ENCODE results near the gene PTPRE. TPM values are rescaled to one million over a fixed set of nuclear protein-coding genes. Genes with fewer than 3 reads are reported as not detected.

Gene PTPRE
- total and polyA plus RNA-seq, 9 donors, result 3.3 to 6.3 (median 4.4) TPM

- no peaks in the 10 kb centered on the region for H3K9me3 ChIP-seq (replicated peaks; ENCODE audit: control insufficient read depth, low read depth, low read length)
- no peaks in the 10 kb centered on the region for H3K36me3 ChIP-seq (ENCODE audit: control insufficient read depth, insufficient read depth, low read length)
- peak overlapping the region; percentile 70 for H3K27ac ChIP-seq (ENCODE audit: low read length)
- peak; percentile 67 for DNase-seq
- H3K27me3 ChIP-seq (ENCODE audit: control insufficient read depth, insufficient read depth, low read length), result no peaks in the 10 kb centered on the region
- H3K4me3 ChIP-seq (ENCODE audit: low read length), result no peak overlapping the region
- peaks cover 20% of the 10 kb centered on the region for H3K4me1 ChIP-seq (ENCODE audit: control insufficient read depth, insufficient read depth, low read length)
- WGBS (ENCODE audit: insufficient coverage), result 42% methylated on average over 1 of the region's 4 CpGs
Observed at GRCh38 chr10:127997271-127997670, 90.4 kb downstream of the PTPRE start.

GRCh38 chr10:127997937-127998336 is 91.0 kb downstream of the PTPRE start:
- Histone ChIP-seq H3K4me1 (ENCODE audit: control insufficient read depth, insufficient read depth, low read length) (peaks cover 20% of the 10 kb centered on the region), H3K9me3 (replicated peaks; ENCODE audit: control insufficient read depth, low read depth, low read length) (no peaks in the 10 kb centered on the region), H3K36me3 (ENCODE audit: control insufficient read depth, insufficient read depth, low read length) (no peaks in the 10 kb centered on the region), H3K4me3 (ENCODE audit: low read length) (no peak overlapping the region), H3K27me3 (ENCODE audit: control insufficient read depth, insufficient read depth, low read length) (no peaks in the 10 kb centered on the region), H3K27ac (ENCODE audit: low read length) (peak overlapping the region; percentile 70)
- peak; percentile 94 for DNase-seq
- 40% methylated on average over 3 of the region's 8 CpGs for WGBS (ENCODE audit: insufficient coverage)

- H3K9me3 ChIP-seq (replicated peaks; ENCODE audit: control insufficient read depth, low read depth, low read length), result no peaks in the 10 kb centered on the region
- no peak overlapping the region for H3K4me3 ChIP-seq (ENCODE audit: low read length)
- no peak for DNase-seq
- WGBS (ENCODE audit: insufficient coverage), result 76% methylated on average over 12 of the region's 17 CpGs
- H3K36me3 ChIP-seq (ENCODE audit: control insufficient read depth, insufficient read depth, low read length), result no peaks in the 10 kb centered on the region
- peaks cover 20% of the 10 kb centered on the region for H3K4me1 ChIP-seq (ENCODE audit: control insufficient read depth, insufficient read depth, low read length)
- H3K27ac ChIP-seq (ENCODE audit: low read length), result peak overlapping the region; percentile 39
- H3K27me3 ChIP-seq (ENCODE audit: control insufficient read depth, insufficient read depth, low read length), result no peaks in the 10 kb centered on the region
Observed at GRCh38 chr10:127998501-127999144, 91.7 kb downstream of the PTPRE start.

GRCh38 chr10:127999297-128000129 is 92.6 kb downstream of the PTPRE start:
- 41% methylated on average over 15 of the region's 23 CpGs for WGBS (ENCODE audit: insufficient coverage)
- H3K36me3 ChIP-seq (ENCODE audit: control insufficient read depth, insufficient read depth, low read length), result no peaks in the 10 kb centered on the region
- H3K27ac ChIP-seq (ENCODE audit: low read length), result no peak overlapping the region
- no peak for DNase-seq
- H3K4me3 ChIP-seq (ENCODE audit: low read length), result no peak overlapping the region
- H3K9me3 ChIP-seq (replicated peaks; ENCODE audit: control insufficient read depth, low read depth, low read length), result no peaks in the 10 kb centered on the region
- H3K27me3 ChIP-seq (ENCODE audit: control insufficient read depth, insufficient read depth, low read length), result no peaks in the 10 kb centered on the region
- H3K4me1 ChIP-seq (ENCODE audit: control insufficient read depth, insufficient read depth, low read length), result peaks cover 20% of the 10 kb centered on the region

- no peaks in the 10 kb centered on the region for H3K36me3 ChIP-seq (ENCODE audit: control insufficient read depth, insufficient read depth, low read length)
- H3K4me1 ChIP-seq (ENCODE audit: control insufficient read depth, insufficient read depth, low read length), result peaks cover 20% of the 10 kb centered on the region
- H3K9me3 ChIP-seq (replicated peaks; ENCODE audit: control insufficient read depth, low read depth, low read length), result no peaks in the 10 kb centered on the region
- WGBS (ENCODE audit: insufficient coverage), result no CpG with 5 or more reads among the region's 5 CpGs
- H3K27me3 ChIP-seq (ENCODE audit: control insufficient read depth, insufficient read depth, low read length), result no peaks in the 10 kb centered on the region
- no peak overlapping the region for H3K27ac ChIP-seq (ENCODE audit: low read length)
- H3K4me3 ChIP-seq (ENCODE audit: low read length), result no peak overlapping the region
- no peak for DNase-seq
Observed at GRCh38 chr10:128000471-128001362, 93.8 kb downstream of the PTPRE start.

- H3K4me3 ChIP-seq (ENCODE audit: low read length), result no peak overlapping the region
- no peak overlapping the region for H3K27ac ChIP-seq (ENCODE audit: low read length)
- 87% methylated on average over 2 of the region's 10 CpGs for WGBS (ENCODE audit: insufficient coverage)
- no peaks in the 10 kb centered on the region for H3K9me3 ChIP-seq (replicated peaks; ENCODE audit: control insufficient read depth, low read depth, low read length)
- no peaks in the 10 kb centered on the region for H3K27me3 ChIP-seq (ENCODE audit: control insufficient read depth, insufficient read depth, low read length)
- peaks cover 20% of the 10 kb centered on the region for H3K4me1 ChIP-seq (ENCODE audit: control insufficient read depth, insufficient read depth, low read length)
- H3K36me3 ChIP-seq (ENCODE audit: control insufficient read depth, insufficient read depth, low read length), result no peaks in the 10 kb centered on the region
- no peak for DNase-seq
Observed at GRCh38 chr10:128001363-128001745, 94.5 kb downstream of the PTPRE start.

- Histone ChIP-seq H3K27ac (ENCODE audit: low read length) (no peak overlapping the region), H3K9me3 (replicated peaks; ENCODE audit: control insufficient read depth, low read depth, low read length) (no peaks in the 10 kb centered on the region), H3K36me3 (ENCODE audit: control insufficient read depth, insufficient read depth, low read length) (no peaks in the 10 kb centered on the region), H3K27me3 (ENCODE audit: control insufficient read depth, insufficient read depth, low read length) (no peaks in the 10 kb centered on the region), H3K4me3 (ENCODE audit: low read length) (no peak overlapping the region), H3K4me1 (ENCODE audit: control insufficient read depth, insufficient read depth, low read length) (peaks cover 18% of the 10 kb centered on the region)
- no peak for DNase-seq
- WGBS (ENCODE audit: insufficient coverage), result 67% methylated on average over 12 of the region's 13 CpGs
Observed at GRCh38 chr10:128001849-128002248, 94.9 kb downstream of the PTPRE start.

- WGBS (ENCODE audit: insufficient coverage), result 83% methylated on average over 3 of the region's 7 CpGs
- peaks cover 6% of the 10 kb centered on the region for H3K4me1 ChIP-seq (ENCODE audit: control insufficient read depth, insufficient read depth, low read length)
- DNase-seq, result no peak
Observed at GRCh38 chr10:128003521-128003920, 96.6 kb downstream of the PTPRE start.

GRCh38 chr10:128005858-128006257 is 99.0 kb downstream of the PTPRE start:
- Histone ChIP-seq H3K4me3 (ENCODE audit: low read length) (no peak overlapping the region), H3K27me3 (ENCODE audit: control insufficient read depth, insufficient read depth, low read length) (peaks cover 3% of the 10 kb centered on the region), H3K4me1 (ENCODE audit: control insufficient read depth, insufficient read depth, low read length) (peaks cover 8% of the 10 kb centered on the region), H3K27ac (ENCODE audit: low read length) (no peak overlapping the region), H3K36me3 (ENCODE audit: control insufficient read depth, insufficient read depth, low read length) (no peaks in the 10 kb centered on the region), H3K9me3 (replicated peaks; ENCODE audit: control insufficient read depth, low read depth, low read length) (no peaks in the 10 kb centered on the region)
- DNase-seq, result no peak
- 75% methylated on average over 1 of the region's 1 CpG for WGBS (ENCODE audit: insufficient coverage)

More at GRCh38 chr10:128003521-128003920, 96.6 kb downstream of the PTPRE start:
- no peaks in the 10 kb centered on the region for H3K9me3 ChIP-seq (replicated peaks; ENCODE audit: control insufficient read depth, low read depth, low read length)
- no peaks in the 10 kb centered on the region for H3K27me3 ChIP-seq (ENCODE audit: control insufficient read depth, insufficient read depth, low read length)
- no peak overlapping the region for H3K27ac ChIP-seq (ENCODE audit: low read length)
- no peak overlapping the region for H3K4me3 ChIP-seq (ENCODE audit: low read length)
- H3K36me3 ChIP-seq (ENCODE audit: control insufficient read depth, insufficient read depth, low read length), result no peaks in the 10 kb centered on the region

- Histone ChIP-seq H3K9me3 (replicated peaks; ENCODE audit: control insufficient read depth, low read depth, low read length) (no peaks in the 10 kb centered on the region), H3K27me3 (ENCODE audit: control insufficient read depth, insufficient read depth, low read length) (peaks cover 3% of the 10 kb centered on the region), H3K36me3 (ENCODE audit: control insufficient read depth, insufficient read depth, low read length) (no peaks in the 10 kb centered on the region), H3K27ac (ENCODE audit: low read length) (no peak overlapping the region), H3K4me3 (ENCODE audit: low read length) (no peak overlapping the region), H3K4me1 (ENCODE audit: control insufficient read depth, insufficient read depth, low read length) (peaks cover 9% of the 10 kb centered on the region)
- DNase-seq, result no peak
- WGBS (ENCODE audit: insufficient coverage), result no CpG with 5 or more reads among the region's 1 CpG
Observed at GRCh38 chr10:128007056-128007455, 100.2 kb downstream of the PTPRE start.
